ENCODE data around the gene GSG1.

- no peak for TF ChIP-seq CTCF (IDR thresholded peaks at IDR 0.05; ENCODE audit: insufficient read depth, low read length)
- no peak for TF ChIP-seq REST (IDR thresholded peaks at IDR 0.05; ENCODE audit: insufficient replicate concordance, low read depth)
- TF ChIP-seq POLR2AphosphoS5 (IDR thresholded peaks at IDR 0.05; ENCODE audit: low read depth): no peak
- TF ChIP-seq GABPA (IDR thresholded peaks at IDR 0.05; ENCODE audit: low read depth): no peak
Measured at GRCh38 chr12:13100605-13100881, 2.9 kb downstream of the GSG1 start.
